Esophagus squamous epithelium (tissue), 5 donors: ENCODE data around the gene PLIN1. TPM values are rescaled to one million over a fixed set of nuclear protein-coding genes. Genes with fewer than 3 reads are reported as not detected.

Experiments used
- DNase-seq: peaks from one replicate; lab custom pipeline; 2025; lab: John Stamatoyannopoulos, UW
- H3K27ac ChIP-seq, 4 donors: fragments of 200-600 bp; sonication (generic); one replicate each; pipeline ENCODE4 v1.5.1; 2016 to 2019; ENCODE audit warnings: mild to moderate bottlenecking in 1 of 4
- H3K27me3 ChIP-seq, 4 donors: fragments of 200-600 bp; sonication (generic); 1 replicate in 3 of 4; 2 replicates in 1 of 4; pipeline versions ENCODE4 v1.5.1 to v1.6.0; 2017 to 2021; ENCODE audit warnings: antibody characterized with exemption in 1 of 4
- H3K36me3 ChIP-seq, 3 donors: fragments of 200-600 bp; sonication (generic); one replicate each; pipeline ENCODE4 v1.5.1; 2016 to 2019
- H3K4me1 ChIP-seq, 3 donors: fragments of 200-600 bp; sonication (generic); one replicate each; pipeline ENCODE4 v1.5.1; 2017 to 2019
- H3K4me3 ChIP-seq, 4 donors: fragments of 200-600 bp; sonication (generic); 1 replicate in 3 of 4; 2 replicates in 1 of 4; pipeline ENCODE4 v1.5.1; 2016 to 2019; ENCODE audit warnings: mild to moderate bottlenecking in 2 of 4, moderate library complexity in 1 of 4
- H3K9me3 ChIP-seq, 3 donors: fragments of 200-600 bp; sonication (generic); one replicate each; pipeline ENCODE4 v1.5.1; 2016 to 2019
- CTCF ChIP-seq, 6 experiments: fragments of 450-650 bp in 4 of 6; fragments of 200-600 bp in 2 of 6; sonication (generic) in 2 of 6; IDR thresholded peaks; one replicate each; pipeline ENCODE4 v1.5.1; 2016 to 2019; ENCODE audit warnings: antibody characterized with exemption in 6 of 6, mild to moderate bottlenecking in 4 of 6, moderate library complexity in 4 of 6
- POLR2A ChIP-seq, 4 donors: fragments of 450-650 bp; IDR thresholded peaks; one replicate each; pipeline ENCODE4 v1.6.1; 2017; ENCODE audit warnings: antibody characterized with exemption in 4 of 4, mild to moderate bottlenecking in 4 of 4, moderate library complexity in 3 of 4
- WGBS, 2 donors: methylation state at CpG; one replicate each; pipeline ENCODE4 v1.1.5; 2018; 5-methylcytosine and 5-hydroxymethylcytosine counted together
- intact Hi-C: fragments of 100-400 bp; cut with DNase I; formaldehyde crosslinking; loops from one replicate; pipeline ENCODE4 v1.15.0; 2022
- total RNA-seq, 4 donors: library from RNA; depleted of rRNA; stranded (reverse); fragments of >200 nt; gene quantifications; one replicate each; pipeline ENCODE4 v1.1.0, GENCODE V29; 2016
- donor health status: DM: yes; HTN: yes; CAD: no.

Gene PLIN1
- total RNA-seq, 4 donors from 2014 or later: 0.26 to 3.6 (median 0.91) TPM

DNA sequence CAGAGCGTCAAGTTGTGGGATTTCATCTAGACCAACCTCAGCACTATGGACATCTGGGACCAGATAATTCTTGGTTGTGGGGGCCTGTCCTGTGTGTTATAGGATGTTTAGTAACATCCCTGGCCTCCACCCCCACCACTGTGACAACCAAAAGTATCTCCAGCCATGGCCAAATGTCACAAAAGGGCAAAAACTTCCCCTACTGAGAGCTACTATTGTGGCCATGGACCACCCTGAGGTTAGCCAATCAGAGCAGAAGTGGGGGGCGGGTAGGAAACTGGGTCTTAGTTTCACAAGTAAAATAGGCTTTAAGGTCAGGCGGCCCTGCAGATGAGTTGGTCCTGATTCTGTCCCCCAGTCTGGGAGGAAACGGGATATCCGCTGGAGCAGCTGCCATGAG lies 49.3 kb downstream of the PLIN1 start:
- Histone ChIP-seq H3K27me3 (no peaks in the 10 kb centered on the region), H3K4me3 (no peak overlapping the region), H3K36me3 (peaks cover 12 to 87% (median 29%) of the 10 kb centered on the region in 3 donors), H3K4me1 (no peaks in the 10 kb centered on the region), H3K27ac (no peak overlapping the region), H3K9me3 (no peaks in the 10 kb centered on the region)
- intact Hi-C loops: no loop called here
- TF ChIP-seq POLR2A (IDR thresholded peaks at IDR 0.05): no peak
- no peak for TF ChIP-seq CTCF (IDR thresholded peaks at IDR 0.05)
- DNase-seq: no peak
- 98 to 100% methylated on average over 1 to 5 of the region's 5 CpGs for WGBS, 2 donors

DNA sequence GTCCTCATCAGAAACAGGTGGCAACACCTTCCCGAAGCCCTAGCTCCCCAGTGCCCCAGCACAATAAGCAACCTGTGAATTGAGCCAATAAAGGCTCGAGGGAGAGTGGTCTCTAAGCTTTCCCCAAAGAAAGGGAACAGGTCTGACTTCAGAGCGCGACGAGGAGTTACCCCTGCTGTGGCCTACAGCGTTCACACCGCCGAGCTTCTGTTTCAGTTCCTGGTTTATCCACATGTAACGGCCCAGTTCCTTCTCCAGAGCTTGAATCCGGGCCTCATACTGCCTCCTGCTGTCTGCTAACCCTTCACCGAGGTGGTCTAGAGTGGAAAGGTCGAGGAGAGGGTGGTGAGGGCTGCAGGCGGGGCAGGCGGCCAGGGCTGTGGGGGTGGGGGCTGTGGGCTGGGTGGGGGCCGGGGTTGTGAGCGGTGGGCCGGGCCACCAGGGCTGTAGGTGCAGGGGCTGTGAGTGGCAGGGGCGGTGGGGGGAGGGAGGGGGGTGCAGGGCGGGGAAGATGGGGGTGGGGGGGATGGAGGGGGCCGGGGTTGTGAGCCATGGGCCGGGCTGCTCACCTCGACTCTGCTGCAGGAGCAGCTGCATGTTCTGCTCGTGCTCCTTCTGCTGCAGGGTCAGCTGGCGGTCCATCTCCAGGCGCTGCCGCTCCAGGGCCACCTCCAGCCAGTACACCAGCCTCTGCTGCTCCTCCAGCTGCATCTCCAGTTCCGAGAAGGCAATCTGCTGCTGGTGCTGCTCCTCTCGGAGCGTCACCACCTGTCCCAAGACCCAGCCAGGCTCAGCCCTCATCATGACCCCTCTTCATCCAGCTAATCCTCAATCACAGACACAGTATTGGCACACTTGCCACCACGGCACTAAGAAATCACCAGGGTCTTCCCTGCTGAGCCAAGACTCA lies 50.1 kb downstream of the PLIN1 start:
- H3K9me3 ChIP-seq: no peaks in the 10 kb centered on the region
- H3K4me3 ChIP-seq: no peak overlapping the region
- H3K4me1 ChIP-seq: no peaks in the 10 kb centered on the region
- no peak for DNase-seq
- TF ChIP-seq POLR2A (IDR thresholded peaks at IDR 0.05): no peak
- TF ChIP-seq CTCF (IDR thresholded peaks at IDR 0.05): no peak
- no peak overlapping the region for H3K27ac ChIP-seq
- peaks cover 12 to 95% (median 29%) of the 10 kb centered on the region in 3 donors for H3K36me3 ChIP-seq
- WGBS, 2 donors: 93 to 94% methylated on average over 9 to 17 of the region's 30 CpGs
- intact Hi-C loops: no loop called here
- no peaks in the 10 kb centered on the region for H3K27me3 ChIP-seq

DNA sequence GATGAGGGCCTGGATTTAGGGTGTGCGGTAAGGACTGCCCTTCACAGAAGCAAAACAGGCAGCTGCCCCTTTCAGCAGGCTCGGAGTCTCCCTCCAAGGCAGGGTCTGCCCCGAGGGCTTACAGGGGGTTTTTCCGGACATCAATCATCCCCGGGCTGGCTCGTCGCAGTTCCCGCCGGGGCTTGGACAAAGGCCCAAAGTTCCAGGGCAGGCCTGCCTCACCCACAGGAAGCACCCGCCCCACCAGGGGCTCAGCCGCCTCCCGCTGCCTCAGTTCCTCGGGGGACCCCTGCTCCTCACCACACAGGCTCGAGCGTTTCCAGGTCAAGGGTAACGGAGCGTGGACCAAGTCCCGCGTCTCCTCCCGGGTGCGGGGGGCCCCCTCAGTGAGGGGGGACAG lies 50.9 kb downstream of the PLIN1 start:
- TF ChIP-seq CTCF (IDR thresholded peaks at IDR 0.05): no peak
- no peak for TF ChIP-seq POLR2A (IDR thresholded peaks at IDR 0.05)
- Histone ChIP-seq H3K27ac (no peak overlapping the region), H3K4me3 (no peak overlapping the region), H3K27me3 (no peaks in the 10 kb centered on the region), H3K9me3 (no peaks in the 10 kb centered on the region), H3K4me1 (no peaks in the 10 kb centered on the region), H3K36me3 (peaks cover 12 to 98% (median 24%) of the 10 kb centered on the region in 3 donors)
- WGBS, 2 donors: 100% methylated on average over 1 of the region's 21 CpGs; no CpG with 5 or more reads in 1 of the 2 donors
- no peak for DNase-seq
- intact Hi-C loops: no loop called here

- intact Hi-C loops: no loop called here
- Histone ChIP-seq H3K4me3 (no peak overlapping the region), H3K27ac (no peak overlapping the region), H3K36me3 (peaks cover 12 to 94% (median 22%) of the 10 kb centered on the region in 3 donors), H3K9me3 (no peaks in the 10 kb centered on the region), H3K4me1 (no peaks in the 10 kb centered on the region), H3K27me3 (no peaks in the 10 kb centered on the region)
- TF ChIP-seq POLR2A (IDR thresholded peaks at IDR 0.05): no peak
- no peak for TF ChIP-seq CTCF (IDR thresholded peaks at IDR 0.05)
- WGBS, 2 donors: 90 to 91% methylated on average over 7 to 8 of the region's 8 CpGs
- no peak for DNase-seq
Observed at GRCh38 chr15:89627256-89627970, 51.8 kb downstream of the PLIN1 start.

DNA sequence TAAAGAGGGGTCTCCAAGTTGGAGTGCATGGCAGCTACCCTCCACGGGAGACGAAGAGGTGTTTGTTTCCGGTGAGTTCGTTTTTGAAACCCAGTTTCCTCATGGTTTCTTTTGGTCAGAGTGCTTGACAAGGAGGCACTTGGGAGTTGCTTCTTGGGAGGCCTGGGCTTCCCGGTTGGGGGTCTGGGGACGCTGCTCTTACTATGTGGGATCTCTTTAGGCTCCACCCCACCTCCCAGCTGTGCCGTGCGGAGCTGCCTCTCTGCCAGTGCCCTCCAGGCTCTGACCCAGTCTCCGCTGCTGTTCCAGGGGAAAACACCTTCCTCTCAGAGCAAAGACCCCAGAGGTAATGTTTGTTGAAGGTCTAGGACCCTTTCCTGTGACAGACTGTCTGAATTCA lies 53.5 kb downstream of the PLIN1 start:
- no peaks in the 10 kb centered on the region for H3K9me3 ChIP-seq
- no peaks in the 10 kb centered on the region for H3K27me3 ChIP-seq
- TF ChIP-seq POLR2A (IDR thresholded peaks at IDR 0.05) (no peak), CTCF (IDR thresholded peaks at IDR 0.05) (no peak)
- DNase-seq: no peak
- no peaks in the 10 kb centered on the region for H3K4me1 ChIP-seq
- no peak overlapping the region for H3K27ac ChIP-seq
- H3K36me3 ChIP-seq: peaks cover 12 to 93% (median 22%) of the 10 kb centered on the region in 3 donors
- H3K4me3 ChIP-seq: no peak overlapping the region
- intact Hi-C loops: no loop called here
- WGBS, 2 donors: 96 to 98% methylated on average over 4 to 6 of the region's 9 CpGs
